ENCODE measurements around the gene SLC17A2. TPM values are rescaled to one million over a fixed set of nuclear protein-coding genes. Genes with fewer than 3 reads are reported as not detected.

SLC17A2 gene
- total and polyA plus RNA-seq, 2 of the 4 experiments (the other 2 are of a cell fraction) = not detected

- Histone ChIP-seq H2AK9ac (replicated peaks; ENCODE audit: low read depth, low read length, poor library complexity) (no peak overlapping the region), H3K9me1 (ENCODE audit: insufficient read depth, low read length) (no peaks in the 10 kb centered on the region), H3K4ac (ENCODE audit: low read depth, low read length) (no peak overlapping the region), H2AFZ (replicated peaks; ENCODE audit: low read length, poor library complexity) (no peak overlapping the region), H3K23ac (ENCODE audit: low read depth, low read length) (no peak overlapping the region), H3K79me1 (ENCODE audit: low read depth in 1 of 2, low read length in 2 of 2) (no peaks in the 10 kb centered on the region), H3K18ac (ENCODE audit: low read depth, low read length) (no peak overlapping the region), H3K14ac (replicated peaks; ENCODE audit: low read depth, low read length) (no peak overlapping the region), H2BK120ac (ENCODE audit: low read depth, low read length) (no peak overlapping the region), H3K27me3 (ENCODE audit: control insufficient read depth, insufficient read depth, low read length) (no peaks in the 10 kb centered on the region), H3K36me3 (ENCODE audit: control insufficient read depth, insufficient read depth, low read length) (no peaks in the 10 kb centered on the region), H3K9me3 (ENCODE audit: control insufficient read depth, insufficient read depth, low read length) (no peaks in the 10 kb centered on the region), H4K91ac (ENCODE audit: insufficient read depth, low read depth, low read length) (no peak overlapping the region), H2AK5ac (ENCODE audit: low read depth, low read length) (no peak overlapping the region), H4K5ac (ENCODE audit: low read depth, low read length) (no peak overlapping the region), H3K4me1 (ENCODE audit: control insufficient read depth, insufficient read depth, low read length) (no peaks in the 10 kb centered on the region), H2BK20ac (ENCODE audit: low read depth, low read length) (no peak overlapping the region), H2BK15ac (ENCODE audit: low read depth, low read length) (no peak overlapping the region), H3K27ac (ENCODE audit: insufficient read depth, low read length) (no peak overlapping the region), H3K9ac (ENCODE audit: low read depth, low read length) (no peak overlapping the region), H2BK5ac (ENCODE audit: low read depth, low read length, poor library complexity, severe bottlenecking) (no peak overlapping the region), H3K4me3 (ENCODE audit: insufficient read depth, low read depth, low read length) (no peak overlapping the region), H4K8ac (ENCODE audit: low read depth in 2 of 2, low read length in 2 of 2) (no peak overlapping the region), H3K4me2 (ENCODE audit: low read depth, low read length) (no peak overlapping the region), H3K56ac (ENCODE audit: extremely low read depth, insufficient read depth, low read length) (no peak overlapping the region), H4K20me1 (ENCODE audit: insufficient read depth, low read length) (no peaks in the 10 kb centered on the region)
- intact Hi-C loops (cut with micrococcal nuclease) (no loop called here), in situ Hi-C loops (cut with MboI; ENCODE audit: low sequenced_read_pairs) (no loop called here), dilution Hi-C loops (cut with HindIII; ENCODE audit: low sequenced_read_pairs, unreplicated experiment) (no loop called here)
- BruUV-seq (replicated peaks) = no TSS peak
- no peak for ATAC-seq (ENCODE audit: low read depth)
- DNase-seq = no peak
- 50% methylated on average over 1 of the region's 2 CpGs; no CpG with 5 or more reads in 1 of the 2 experiments for WGBS, 2 experiments (ENCODE audit: extremely low coverage in 2 of 2, insufficient read length in 1 of 2)
- TF ChIP-seq USF2 (IDR thresholded peaks at IDR 0.05; ENCODE audit: low read depth, low read length) (no peak), BHLHE40 (IDR thresholded peaks at IDR 0.05; ENCODE audit: low read depth, low read length) (no peak), MXI1 (IDR thresholded peaks at IDR 0.05; ENCODE audit: borderline replicate concordance, low read depth, low read length) (no peak), NFE2L2 (IDR thresholded peaks at IDR 0.05; ENCODE audit: low read depth, low read length) (no peak), RFX5 (IDR thresholded peaks at IDR 0.05; ENCODE audit: low read depth, low read length) (no peak), CEBPB (IDR thresholded peaks at IDR 0.05; ENCODE audit: low read depth, low read length) (no peak), POLR2A (IDR thresholded peaks at IDR 0.05; ENCODE audit: low read depth, low read length) (no peak), CHD1 (IDR thresholded peaks at IDR 0.05; ENCODE audit: low read depth, low read length) (no peak)
- POLR2A ChIA-PET (ENCODE audit: unreplicated experiment) = no interaction called here
- CTCF ChIA-PET = interaction anchor here (1.0 kb wide), 1 partner anchor 1873 kb away, joined by 3 read pairs; no protein-coding TSS in a partner anchor
Observed at GRCh38 chr6:25899580-25900408, 30.7 kb downstream of the SLC17A2 start.

Measured in IMR-90 (cell line).